ENCODE measurements around the gene PLEK. TPM values are rescaled to one million over a fixed set of nuclear protein-coding genes. Genes with fewer than 3 reads are reported as not detected.
"Not testable (repeated sequence)": the region's sequence is repeated elsewhere in the genome, so short reads cannot be mapped to it uniquely, and the experiment has no call there.

PLEK gene
- total RNA-seq, 1 experiment from 2014 or later = not detected

- no peaks in the 10 kb centered on the region for H4K20me1 ChIP-seq (ENCODE audit: insufficient read depth)
- H3K36me3 ChIP-seq (ENCODE audit: low read depth) = no peaks in the 10 kb centered on the region
- 0 out of 2 replicates have a peak, but pooled peaks cover 4% of the 10 kb centered on the region for H3K27me3 ChIP-seq (ENCODE audit: insufficient read depth, low read depth)
- CTCF ChIA-PET = interaction anchor here (0.7 kb wide), 1 partner anchor 30 kb away, joined by 3 read pairs; no protein-coding TSS in a partner anchor
- POLR2A ChIA-PET (ENCODE audit: unreplicated experiment) = no interaction called here
- no TSS peak for BruUV-seq (replicated peaks)
- H3K9me2 ChIP-seq (ENCODE audit: insufficient read depth) = no peaks in the 10 kb centered on the region
- H3K4me2 ChIP-seq = no peak overlapping the region
- H3F3A ChIP-seq (ENCODE audit: insufficient read depth, low read depth) = no peaks in the 10 kb centered on the region
- no peak overlapping the region for H3K27ac ChIP-seq
- TF ChIP-seq EZH2 (IDR thresholded peaks at IDR 0.05; ENCODE audit: low read depth) = no peak
- peak; percentile 96 for TF ChIP-seq CTCF (conservative IDR thresholded peaks at IDR 0.05)
- H2AFZ ChIP-seq = no peak overlapping the region
- no peak overlapping the region for H3K4me3 ChIP-seq
- no peaks in the 10 kb centered on the region for H3K4me1 ChIP-seq (replicated peaks; ENCODE audit: insufficient read depth)
- H3K9me3 ChIP-seq (ENCODE audit: insufficient read depth, low read depth) = no peaks in the 10 kb centered on the region
- intact Hi-C loops (cut with micrococcal nuclease; ENCODE audit: unreplicated experiment) = loop anchor here (1.0 to 5.0 kb wide), 4 partner anchors 79 to 379 kb away; partner anchors contain the start of gene C1D
- DNase-seq = peak; percentile 59 to 73
- no peaks in the 10 kb centered on the region for H3K79me2 ChIP-seq (ENCODE audit: low read depth)
Observed at GRCh38 chr2:68441179-68441993, 76.3 kb downstream of the PLEK start.

GRCh38 chr2:68441994-68442322, 76.9 kb downstream of the PLEK start:
- no peak overlapping the region for H3K4me3 ChIP-seq
- H3K9me3 ChIP-seq (ENCODE audit: insufficient read depth, low read depth) = no peaks in the 10 kb centered on the region
- no peaks in the 10 kb centered on the region for H3K79me2 ChIP-seq (ENCODE audit: low read depth)
- H3K9me2 ChIP-seq (ENCODE audit: insufficient read depth) = no peaks in the 10 kb centered on the region
- TF ChIP-seq EZH2 (IDR thresholded peaks at IDR 0.05; ENCODE audit: low read depth) (no peak), CTCF (conservative IDR thresholded peaks at IDR 0.05) (peak; percentile 32; the same call in 1 of the 2 replicates)
- no peak overlapping the region for H3K27ac ChIP-seq
- intact Hi-C loops (cut with micrococcal nuclease; ENCODE audit: unreplicated experiment) = loop anchor here (1.0 to 5.0 kb wide), 4 partner anchors 80 to 380 kb away; partner anchors contain the start of gene C1D
- H4K20me1 ChIP-seq (ENCODE audit: insufficient read depth) = no peaks in the 10 kb centered on the region
- CTCF ChIA-PET = interaction anchor here (0.7 kb wide), 1 partner anchor 30 kb away, joined by 3 read pairs; no protein-coding TSS in a partner anchor
- H2AFZ ChIP-seq = no peak overlapping the region
- 0 out of 2 replicates have a peak, but pooled peaks cover 4% of the 10 kb centered on the region for H3K27me3 ChIP-seq (ENCODE audit: insufficient read depth, low read depth)
- no peak for DNase-seq
- POLR2A ChIA-PET (ENCODE audit: unreplicated experiment) = no interaction called here
- H3K4me1 ChIP-seq (replicated peaks; ENCODE audit: insufficient read depth) = no peaks in the 10 kb centered on the region
- H3F3A ChIP-seq (ENCODE audit: insufficient read depth, low read depth) = no peaks in the 10 kb centered on the region
- no TSS peak for BruUV-seq (replicated peaks)
- H3K36me3 ChIP-seq (ENCODE audit: low read depth) = no peaks in the 10 kb centered on the region
- H3K4me2 ChIP-seq = no peak overlapping the region

- H3K4me1 ChIP-seq (replicated peaks; ENCODE audit: insufficient read depth); H3K4me2 ChIP-seq; POLR2A ChIA-PET (ENCODE audit: unreplicated experiment); H3K4me3 ChIP-seq; CTCF ChIA-PET; H3F3A ChIP-seq (ENCODE audit: insufficient read depth, low read depth); intact Hi-C loops (cut with micrococcal nuclease; ENCODE audit: unreplicated experiment); H2AFZ ChIP-seq; H3K9me3 ChIP-seq (ENCODE audit: insufficient read depth, low read depth); H3K27ac ChIP-seq; H4K20me1 ChIP-seq (ENCODE audit: insufficient read depth); H3K36me3 ChIP-seq (ENCODE audit: low read depth); BruUV-seq (replicated peaks); H3K9me2 ChIP-seq (ENCODE audit: insufficient read depth); DNase-seq; H3K27me3 ChIP-seq (ENCODE audit: insufficient read depth, low read depth); H3K79me2 ChIP-seq (ENCODE audit: low read depth): not testable (repeated sequence)
Observed at GRCh38 chr2:68446425-68446824, 81.3 kb downstream of the PLEK start.

Other genes starting within 250 kb of the PLEK start
- 11.2 and 17.8 TPM in 2 replicates for gene PNO1, start 207.4 kb upstream of the PLEK start, total RNA-seq (2021)
- 58.8 and 67.5 TPM in 2 replicates for gene PPP3R1, start 112.8 kb upstream of the PLEK start, total RNA-seq (2021)
- gene CNRIP1, start 45.3 kb upstream of the PLEK start, total RNA-seq (2021) = not detected in 2 replicates
- gene FBXO48, start 102.0 kb downstream of the PLEK start, total RNA-seq (2021) = 1.2 and 1.6 TPM in 2 replicates
- 3.9 and 4.5 TPM in 2 replicates for gene APLF, start 102.3 kb downstream of the PLEK start, total RNA-seq (2021)